Stimulated activated naive B cell treated with anti-CD40 and anti-IgM and Interleukin-4, amounts not matched to agents 10 μg/mL and 1 μg/mL and 100 μg/mL, for 72 hours (primary cell): ENCODE measurements around the gene PROC.

Experiments used
- ATAC-seq, 2 donors: fragments of 150-1000 bp; cut with Tn5 transposase; replicated peaks; 2 replicates each; pipeline ENCODE4 v1.10.0; 2021; ENCODE audit warnings: moderate library complexity in 1 of 2
- DNase-seq: peaks from one replicate; pipeline ENCODE4 v3.0.0; 2021
- H3K27ac Mint-ChIP-seq: one replicate; pipeline ENCODE4 v1.8.0; 2022; ENCODE audit warnings: mild to moderate bottlenecking, mixed read lengths
- H3K27me3 Mint-ChIP-seq, 2 donors: one replicate each; pipeline ENCODE4 v1.8.0; 2022; ENCODE audit warnings: mixed read lengths in 2 of 2
- H3K36me3 Mint-ChIP-seq, 2 donors: one replicate each; pipeline ENCODE4 v1.8.0; 2022; ENCODE audit warnings: mixed read lengths in 2 of 2, mild to moderate bottlenecking in 1 of 2
- H3K4me1 Mint-ChIP-seq, 2 donors: one replicate each; pipeline ENCODE4 v1.8.0; 2022; ENCODE audit warnings: mixed read lengths in 2 of 2, mild to moderate bottlenecking in 1 of 2
- H3K4me3 Mint-ChIP-seq, 2 donors: one replicate each; pipeline ENCODE4 v1.8.0; 2022; ENCODE audit warnings: mild to moderate bottlenecking in 2 of 2, mixed read lengths in 2 of 2, moderate library complexity in 1 of 2
- H3K9me3 Mint-ChIP-seq, 2 donors: one replicate each; pipeline ENCODE4 v1.8.0; 2022; ENCODE audit warnings: mixed read lengths in 2 of 2, mild to moderate bottlenecking in 1 of 2

The PROC gene

DNA sequence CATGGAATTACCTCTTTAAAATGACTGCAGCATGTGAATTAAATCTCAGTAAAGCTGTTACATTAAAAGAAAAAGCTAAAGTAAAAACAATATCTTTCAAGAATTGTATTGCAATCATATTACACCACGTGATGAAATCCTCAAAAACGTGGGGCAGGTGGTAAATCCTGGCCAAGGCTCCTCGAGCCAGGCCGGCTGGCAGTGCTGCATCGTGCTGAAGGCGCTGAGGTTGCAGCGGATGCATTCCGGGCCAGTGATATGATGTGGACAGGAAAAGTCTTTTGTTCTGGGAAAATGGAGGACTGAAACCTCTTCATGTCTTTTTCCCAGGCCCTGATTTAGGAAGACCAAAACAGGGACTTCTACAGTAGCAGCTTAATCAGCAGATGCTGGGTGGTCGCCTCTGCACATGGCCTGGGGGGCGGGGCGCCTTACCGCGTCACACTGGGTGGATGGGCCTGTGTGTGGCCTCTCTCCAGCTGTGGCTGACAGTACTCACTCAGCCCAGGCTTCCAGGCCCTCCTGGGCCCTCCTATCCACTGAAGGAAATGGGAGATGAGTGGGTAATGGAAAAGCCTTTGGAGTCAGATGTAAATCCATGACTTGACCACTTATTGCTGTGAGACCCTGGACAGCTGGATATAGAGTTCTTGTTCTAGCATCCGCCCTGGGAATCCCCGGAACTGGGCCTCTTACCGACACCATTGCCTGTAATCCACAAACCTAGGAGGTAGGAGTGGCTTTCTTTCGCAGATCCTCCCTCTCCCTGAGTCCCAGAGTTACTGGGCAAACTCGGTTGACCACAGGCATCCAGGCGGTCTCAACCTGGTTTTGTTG, 45.1 kb downstream of the PROC start:
- Mint-ChIP-seq H3K9me3 (no peaks in the 10 kb centered on the region), H3K27me3 (no peaks in the 10 kb centered on the region), H3K27ac (peak overlapping the region; percentile 9), H3K36me3 (peaks cover 35 to 53% of the 10 kb centered on the region in 2 donors), H3K4me3 (no peak overlapping the region), H3K4me1 (peaks cover under 1 to 4% of the 10 kb centered on the region in 2 donors)
- ATAC-seq (no peak), DNase-seq (no peak)

DNA sequence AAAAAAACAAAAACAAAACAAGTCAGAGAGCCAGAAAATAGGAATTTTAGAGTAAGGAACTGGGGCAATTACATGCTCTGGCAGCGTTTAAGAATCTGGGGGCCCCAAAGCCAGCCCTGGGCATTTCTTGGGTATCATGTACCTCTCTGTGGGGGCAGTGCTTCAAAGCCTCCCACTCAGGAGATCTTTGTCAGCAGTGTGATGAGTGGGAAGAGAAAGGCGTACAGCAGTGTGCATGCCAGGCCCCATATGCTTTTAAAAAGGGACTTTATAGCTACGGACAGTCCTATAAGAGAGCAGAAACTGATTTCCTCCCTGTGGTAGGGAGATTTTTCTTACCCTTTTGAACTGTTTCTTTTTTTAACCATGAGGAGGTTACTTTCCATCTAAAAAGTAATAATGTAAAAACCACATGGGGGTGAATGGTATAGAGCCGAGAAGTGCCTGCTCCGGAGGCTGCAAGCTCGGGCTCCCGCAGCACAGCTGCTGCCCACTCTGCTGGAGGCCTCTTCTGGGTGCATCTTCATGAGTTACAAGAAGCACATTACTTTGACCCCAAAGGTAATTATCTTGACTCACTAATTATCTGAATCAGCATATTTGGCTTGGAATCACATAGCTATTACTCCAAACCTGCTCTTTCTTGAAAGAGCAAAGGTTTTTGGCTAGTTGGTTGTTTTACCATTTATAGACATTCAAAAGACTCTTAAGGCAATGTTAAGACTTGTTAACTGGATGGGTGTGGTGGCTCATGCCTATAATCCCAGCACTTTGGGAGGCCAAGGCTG, 46.4 kb downstream of the PROC start:
- Mint-ChIP-seq H3K4me3 (no peak overlapping the region), H3K36me3 (peaks cover 39 to 54% of the 10 kb centered on the region in 2 donors), H3K27ac (no peak overlapping the region), H3K4me1 (no peaks in the 10 kb centered on the region), H3K9me3 (no peaks in the 10 kb centered on the region), H3K27me3 (no peaks in the 10 kb centered on the region)
- DNase-seq (no peak), ATAC-seq (no peak)

DNA sequence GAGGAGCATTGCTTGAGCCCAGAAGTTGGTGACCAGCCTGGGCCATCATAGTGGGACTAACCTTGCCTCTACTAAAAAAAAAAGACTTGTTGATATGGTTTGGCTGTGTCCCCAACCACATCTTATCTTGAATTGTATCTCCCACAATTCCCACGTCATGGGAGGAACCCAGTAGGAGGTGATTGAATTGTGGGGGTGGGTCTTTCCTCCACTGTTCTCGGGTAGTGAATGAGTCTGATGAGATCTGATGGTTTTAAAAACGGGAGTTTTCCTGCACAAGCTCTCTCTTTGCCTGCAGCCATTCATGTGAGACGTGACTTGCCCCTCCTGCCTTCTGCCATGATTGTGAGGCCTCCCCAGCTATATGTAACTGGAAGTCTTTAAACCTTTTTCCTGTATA, 47.0 kb downstream of the PROC start:
- Mint-ChIP-seq H3K27me3 (no peaks in the 10 kb centered on the region), H3K27ac (no peak overlapping the region), H3K36me3 (peaks cover 44 to 59% of the 10 kb centered on the region in 2 donors), H3K9me3 (no peaks in the 10 kb centered on the region), H3K4me1 (no peaks in the 10 kb centered on the region), H3K4me3 (no peak overlapping the region)
- DNase-seq (no peak), ATAC-seq (no peak)

DNA sequence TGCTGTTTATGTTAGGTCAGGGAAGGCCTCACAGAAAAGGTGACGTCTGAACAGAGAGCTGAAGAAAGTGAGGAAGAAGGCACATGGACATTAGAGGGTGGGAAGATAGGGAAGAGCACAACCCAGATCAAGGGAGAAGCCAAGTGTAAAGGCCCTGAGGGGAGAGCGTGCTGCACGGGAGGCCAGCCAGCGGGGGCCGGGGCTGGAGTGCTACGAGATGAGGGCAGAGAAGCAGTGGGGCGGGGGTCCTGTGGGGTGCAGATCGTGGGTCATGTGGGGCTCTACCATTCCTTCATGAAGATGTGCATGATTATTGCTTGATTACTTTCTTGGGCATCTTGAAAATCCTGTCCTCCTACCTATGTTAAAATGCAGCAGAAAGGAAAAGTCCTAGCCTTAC, 50.8 kb downstream of the PROC start:
- Mint-ChIP-seq H3K4me3 (no peak overlapping the region), H3K4me1 (no peaks in the 10 kb centered on the region), H3K27ac (no peak overlapping the region), H3K9me3 (no peaks in the 10 kb centered on the region), H3K36me3 (peaks cover 42 to 57% of the 10 kb centered on the region in 2 donors), H3K27me3 (no peaks in the 10 kb centered on the region)
- no peak for ATAC-seq
- no peak for DNase-seq

DNA sequence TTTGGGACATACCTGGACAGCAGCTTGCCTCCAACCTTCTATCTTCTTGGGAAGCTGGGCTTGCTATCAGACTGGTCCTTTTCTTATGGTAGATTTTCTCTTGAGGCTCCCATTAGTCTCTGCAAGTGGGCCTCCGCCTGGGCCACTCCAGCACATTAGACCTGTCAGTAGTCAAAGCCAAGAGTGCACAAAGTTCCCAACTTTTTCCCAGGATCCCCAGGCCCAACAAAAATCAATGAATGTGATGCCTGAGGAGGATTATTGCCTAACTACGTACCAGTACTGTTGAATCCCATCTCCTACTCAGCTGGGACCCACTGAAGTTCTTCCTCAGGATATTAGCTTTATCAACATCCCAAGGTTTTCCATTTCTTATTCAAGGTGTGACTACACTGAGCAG, 51.7 kb downstream of the PROC start:
- H3K27me3 Mint-ChIP-seq: no peaks in the 10 kb centered on the region
- H3K27ac Mint-ChIP-seq: no peak overlapping the region
- no peaks in the 10 kb centered on the region for H3K9me3 Mint-ChIP-seq
- no peak for DNase-seq
- H3K4me1 Mint-ChIP-seq: peaks cover 0 to 2% of the 10 kb centered on the region in 2 donors
- ATAC-seq: no peak
- H3K4me3 Mint-ChIP-seq: no peak overlapping the region
- peaks cover 41 to 58% of the 10 kb centered on the region in 2 donors for H3K36me3 Mint-ChIP-seq

DNA sequence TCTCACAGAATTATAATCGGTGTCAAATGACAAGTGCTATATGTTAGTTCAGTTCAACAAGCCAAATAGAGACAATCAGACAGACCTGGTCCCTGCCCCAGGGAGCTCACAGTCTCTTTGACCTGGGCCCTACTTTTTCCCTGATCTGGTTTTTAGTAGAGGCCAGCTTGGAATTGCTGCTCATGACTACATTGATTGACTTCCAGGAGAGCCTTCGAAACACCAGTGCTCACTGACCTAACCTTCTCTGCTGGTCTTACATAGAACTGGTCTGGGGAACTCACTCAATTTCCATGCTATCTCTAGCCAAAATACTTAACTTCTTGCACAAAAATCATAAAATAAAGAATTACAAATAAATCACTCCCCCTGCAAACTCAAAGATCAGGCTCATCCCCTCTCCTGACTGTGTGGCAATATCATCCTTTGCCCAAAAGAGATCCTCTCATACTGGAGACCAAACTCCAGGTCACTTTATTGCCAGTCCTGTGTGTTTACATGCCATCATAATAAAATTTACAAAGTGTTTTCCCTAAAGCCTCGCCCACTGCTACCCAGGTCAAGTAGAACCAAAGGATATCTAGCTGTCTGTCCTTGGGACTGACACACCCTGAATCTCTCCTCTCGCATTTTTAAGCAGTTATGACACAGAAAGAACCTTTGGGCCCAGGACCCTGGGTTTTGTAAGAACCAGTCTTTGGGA, 53.2 kb downstream of the PROC start:
- no peak overlapping the region for H3K27ac Mint-ChIP-seq
- peaks cover 6 to 7% of the 10 kb centered on the region in 2 donors for H3K9me3 Mint-ChIP-seq
- ATAC-seq (no peak), DNase-seq (no peak)
- peaks cover 44 to 62% of the 10 kb centered on the region in 2 donors for H3K36me3 Mint-ChIP-seq
- H3K4me3 Mint-ChIP-seq: no peak overlapping the region
- peaks cover 0 to 2% of the 10 kb centered on the region in 2 donors for H3K4me1 Mint-ChIP-seq
- no peaks in the 10 kb centered on the region for H3K27me3 Mint-ChIP-seq

DNA sequence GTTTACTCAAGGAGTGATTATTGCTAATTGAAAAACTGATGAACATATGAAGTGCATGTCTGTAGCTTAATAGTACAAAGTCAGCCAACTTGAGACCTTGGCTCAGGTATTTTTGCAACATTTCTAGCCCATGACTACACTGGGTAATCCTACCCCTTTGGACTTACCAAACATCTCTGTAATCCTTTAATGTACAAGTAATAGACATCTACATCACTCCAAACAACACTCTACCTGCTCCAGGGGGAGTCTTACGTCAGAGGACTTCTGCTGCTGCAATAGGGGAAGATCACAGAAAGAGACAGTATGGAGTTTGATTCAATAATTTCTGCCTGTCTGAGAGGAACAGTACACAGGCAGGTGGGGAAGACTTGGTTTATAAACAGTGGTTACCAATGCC, 54.0 kb downstream of the PROC start:
- ATAC-seq: no peak
- H3K27me3 Mint-ChIP-seq: no peaks in the 10 kb centered on the region
- H3K9me3 Mint-ChIP-seq: peaks cover 6 to 7% of the 10 kb centered on the region in 2 donors
- DNase-seq: no peak
- no peak overlapping the region for H3K27ac Mint-ChIP-seq
- H3K4me3 Mint-ChIP-seq: no peak overlapping the region
- H3K4me1 Mint-ChIP-seq: peaks cover 0 to 2% of the 10 kb centered on the region in 2 donors
- H3K36me3 Mint-ChIP-seq: peaks cover 43 to 64% of the 10 kb centered on the region in 2 donors

DNA sequence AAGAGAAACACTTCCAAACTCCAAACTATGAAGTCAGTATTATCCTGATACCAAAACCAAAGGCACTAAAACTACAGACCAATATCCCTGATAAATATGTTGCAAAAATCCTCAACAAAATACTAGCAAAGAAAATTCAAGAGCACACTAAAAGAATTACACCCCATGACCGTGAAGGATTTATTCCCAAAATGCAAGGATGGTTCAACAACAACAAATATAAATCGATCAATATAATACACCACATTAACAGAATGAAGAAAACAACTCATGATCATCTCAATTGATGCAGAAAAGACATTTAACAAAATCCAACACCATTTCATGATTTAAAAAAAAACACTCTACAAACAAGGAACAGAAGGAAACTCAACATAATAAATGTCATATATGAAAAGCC, 57.6 kb downstream of the PROC start:
- H3K27ac Mint-ChIP-seq: no peak overlapping the region
- no peak overlapping the region for H3K4me3 Mint-ChIP-seq
- no peak for DNase-seq
- H3K9me3 Mint-ChIP-seq: peaks cover 6 to 7% of the 10 kb centered on the region in 2 donors
- H3K36me3 Mint-ChIP-seq: peaks cover 30 to 55% of the 10 kb centered on the region in 2 donors
- no peak for ATAC-seq
- peaks cover 0 to 3% of the 10 kb centered on the region in 2 donors for H3K4me1 Mint-ChIP-seq
- H3K27me3 Mint-ChIP-seq: no peaks in the 10 kb centered on the region
